T47D (cell line): ENCODE data around the gene SHISA9.

Experiments
- DNase-seq, 2 experiments: peaks; one replicate each; pipeline versions ENCODE4 v3.0.0 to v3.0.0-alpha.2; 2011 to 2012; ENCODE audit warnings: low read depth in 1 of 2, low spot score in 1 of 2
- JUND ChIP-seq: IDR thresholded peaks from 2 replicates; pipeline ENCODE4 v1.6.1; 2012; ENCODE audit warnings: low read depth
- in situ Hi-C: cut with HindIII; loops from 2 replicates; pipeline ENCODE4 v1.10.0; 2016; ENCODE audit warnings: low sequenced_read_pairs, low pct_unique_long_range_greater_than_20kb

SHISA9 gene

GRCh38 chr16:13146829-13147228, 245.4 kb downstream of the SHISA9 start:
- TF ChIP-seq JUND = no peak
- in situ Hi-C loops = no loop called here
- DNase-seq = no peak

GRCh38 chr16:13148294-13148693, 246.9 kb downstream of the SHISA9 start:
- in situ Hi-C loops = no loop called here
- TF ChIP-seq JUND = no peak

DNA sequence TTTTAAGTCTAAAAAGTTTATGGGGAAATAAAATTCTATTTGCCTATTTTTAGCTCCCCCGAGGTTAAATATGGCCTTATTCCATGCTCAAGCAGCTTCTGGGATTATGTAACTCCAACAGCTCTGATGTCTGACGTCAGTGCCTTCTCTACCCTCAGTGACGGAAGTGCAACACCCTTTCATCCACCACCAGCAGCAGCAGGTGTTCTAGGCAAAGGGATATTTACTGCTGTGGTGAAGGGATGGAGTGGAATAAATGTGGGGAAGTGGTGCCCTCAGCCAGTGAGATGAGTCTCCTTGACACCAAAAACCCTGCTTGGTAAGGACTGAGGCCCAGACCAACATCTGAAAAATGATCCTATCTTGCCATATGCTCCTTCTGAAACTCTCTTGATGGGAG, 247.4 kb downstream of the SHISA9 start:
- DNase-seq = no peak
- TF ChIP-seq JUND = no peak
- in situ Hi-C loops = no loop called here

More at GRCh38 chr16:13148294-13148693, 246.9 kb downstream of the SHISA9 start:
- no peak for DNase-seq

GRCh38 chr16:13150181-13150885, 248.9 kb downstream of the SHISA9 start:
- no peak for TF ChIP-seq JUND
- no peak for DNase-seq
- in situ Hi-C loops = no loop called here

- TF ChIP-seq JUND = no peak
- in situ Hi-C loops = no loop called here
- DNase-seq = no peak
Observed at GRCh38 chr16:13153696-13154095, 252.3 kb downstream of the SHISA9 start.

DNA sequence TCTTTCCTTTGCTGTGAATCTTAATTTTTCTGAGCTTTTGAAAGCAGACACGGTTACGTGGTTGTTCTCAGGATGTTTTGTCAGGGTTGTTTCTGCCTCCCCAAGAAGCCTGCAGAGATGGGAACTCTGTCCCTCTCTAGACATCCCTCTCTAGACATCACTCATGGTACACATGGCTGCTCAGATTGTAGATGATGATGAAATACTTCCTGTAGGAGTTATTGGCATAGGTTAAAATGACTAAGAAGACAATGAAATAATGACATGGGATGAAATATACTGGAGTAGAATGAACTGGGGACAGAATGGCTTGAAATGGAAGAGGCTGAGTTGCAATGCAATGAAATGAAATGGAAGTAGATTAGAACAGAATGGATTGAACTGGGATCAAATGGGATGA, 253.4 kb downstream of the SHISA9 start:
- no peak for DNase-seq
- no peak for TF ChIP-seq JUND
- in situ Hi-C loops = no loop called here

GRCh38 chr16:13155377-13155776, 254.0 kb downstream of the SHISA9 start:
- in situ Hi-C loops = no loop called here

DNA sequence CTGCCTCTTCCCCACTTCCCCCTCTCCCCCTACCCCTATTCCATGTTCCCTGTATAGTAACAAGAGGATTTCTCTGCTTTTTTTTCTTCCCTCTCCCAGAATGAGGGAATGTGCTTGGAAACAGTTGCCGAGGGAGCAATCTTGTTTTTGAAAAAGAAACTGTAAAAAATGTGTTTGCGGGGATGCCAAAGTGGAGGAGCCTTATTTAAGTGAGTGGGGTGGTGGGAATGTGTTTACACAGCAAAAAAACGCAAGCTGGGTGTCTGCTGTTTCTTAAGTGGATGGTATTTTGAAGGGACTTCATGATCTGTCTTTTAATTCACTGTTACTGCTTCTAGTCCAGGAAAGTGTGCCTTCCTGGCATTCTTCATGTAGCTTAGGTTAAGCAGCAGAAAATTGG, 254.4 kb downstream of the SHISA9 start:
- no peak for TF ChIP-seq JUND
- no peak for DNase-seq
- in situ Hi-C loops = no loop called here

More at GRCh38 chr16:13155377-13155776, 254.0 kb downstream of the SHISA9 start:
- no peak for DNase-seq
- no peak for TF ChIP-seq JUND

- no peak for TF ChIP-seq JUND
- in situ Hi-C loops = no loop called here
Observed at GRCh38 chr16:13157082-13157481, 255.7 kb downstream of the SHISA9 start.

DNA sequence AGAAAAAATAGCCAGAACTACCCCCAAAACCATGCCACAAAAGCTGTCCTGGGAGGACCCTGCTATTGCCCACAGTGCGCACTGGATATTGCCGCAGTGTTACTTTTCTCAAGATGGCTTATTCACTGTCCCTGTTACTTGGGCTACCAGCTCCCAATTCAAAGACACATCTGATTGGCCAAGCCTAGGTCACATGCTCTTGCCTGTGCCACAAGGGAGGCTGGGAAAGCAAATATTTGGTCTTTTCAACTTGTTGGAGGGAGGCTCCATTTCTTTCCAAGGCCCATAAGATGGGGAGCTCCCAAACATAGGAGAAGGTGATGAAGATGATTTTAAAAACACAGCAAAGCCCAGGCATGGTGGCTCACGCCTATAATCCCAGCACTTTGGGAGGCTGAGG, 257.0 kb downstream of the SHISA9 start:
- TF ChIP-seq JUND = no peak
- in situ Hi-C loops = no loop called here
- DNase-seq = no peak

More at GRCh38 chr16:13157082-13157481, 255.7 kb downstream of the SHISA9 start:
- DNase-seq = no peak

DNA sequence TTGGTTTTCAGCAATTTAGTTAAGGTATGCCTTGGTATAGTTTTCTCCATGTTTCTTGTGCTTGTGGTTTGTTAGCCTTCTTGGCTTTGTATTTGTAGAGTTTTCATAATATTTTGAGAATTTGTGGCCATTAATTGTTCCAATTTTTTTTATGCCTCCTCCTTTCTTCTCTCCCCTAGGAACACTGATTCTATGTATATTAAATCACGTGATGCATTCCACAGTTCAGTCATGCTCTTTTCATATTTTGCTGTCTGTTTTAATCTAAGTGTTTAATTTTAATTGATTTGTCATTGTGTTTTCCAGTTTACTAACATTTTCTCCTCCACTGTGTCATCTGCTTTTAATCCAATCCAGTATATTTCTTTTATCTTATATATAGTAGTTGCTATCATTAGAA, 263.6 kb downstream of the SHISA9 start:
- DNase-seq = no peak
- TF ChIP-seq JUND = no peak
- in situ Hi-C loops = no loop called here

GRCh38 chr16:13168091-13168572, 266.7 kb downstream of the SHISA9 start:
- DNase-seq = peak in 1 of 2 experiments; percentile 16
- no peak for TF ChIP-seq JUND
- in situ Hi-C loops = no loop called here

- TF ChIP-seq JUND = no peak
- in situ Hi-C loops = no loop called here
- DNase-seq = no peak
Observed at GRCh38 chr16:13171313-13171712, 269.9 kb downstream of the SHISA9 start.

DNA sequence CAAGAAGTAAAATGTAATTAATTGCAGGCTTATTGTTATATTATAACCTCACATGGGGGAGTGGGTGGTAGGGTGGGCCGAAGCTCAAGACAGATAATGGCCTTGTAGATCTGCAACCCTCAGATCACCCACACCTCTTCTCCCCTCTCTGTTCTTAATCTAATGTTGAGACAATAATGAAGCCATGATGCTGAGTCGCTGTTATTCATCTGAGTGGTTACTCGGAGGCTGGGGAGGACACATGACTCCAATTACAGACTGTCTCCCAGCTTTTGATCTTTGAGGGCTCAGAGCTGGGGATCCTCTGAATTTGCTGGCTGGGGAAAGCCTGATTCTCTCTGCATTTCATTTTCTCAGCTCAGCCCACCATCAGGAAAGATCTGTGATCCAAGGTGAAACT, 275.3 kb downstream of the SHISA9 start:
- in situ Hi-C loops = no loop called here
- DNase-seq = no peak
- TF ChIP-seq JUND = no peak
